Calu3 (cell line): ENCODE data around the gene EZR. TPM values are rescaled to one million over a fixed set of nuclear protein-coding genes. Genes with fewer than 3 reads are reported as not detected.

ENCODE experiments used
- BruUV-seq: library from RNA; stranded (reverse); fragments of 400-500 nt; replicated peaks from 2 replicates; lab custom pipeline; 2021; lab: Mats Ljungman, UMichigan
- CTCF ChIA-PET: fragments of 300-600 bp; sonication (Branson Sonifier 250); formaldehyde crosslinking; loops from one replicate; lab custom pipeline; 2022; ENCODE audit warnings: antibody characterized with exemption; lab: Charles Lee
- DNase-seq: peaks from one replicate; pipeline ENCODE4 v3.0.0; 2022
- H3K27ac Mint-ChIP-seq: one replicate; pipeline ENCODE4 v1.8.0; 2022; ENCODE audit warnings: mixed read lengths; ENCODE audit not compliant: unreplicated experiment
- H3K27me3 Mint-ChIP-seq: one replicate; pipeline ENCODE4 v1.8.0; 2022; ENCODE audit warnings: mixed read lengths; ENCODE audit not compliant: unreplicated experiment
- H3K36me3 Mint-ChIP-seq: one replicate; pipeline ENCODE4 v1.8.0; 2022; ENCODE audit warnings: mild to moderate bottlenecking, moderate library complexity, mixed read lengths; ENCODE audit not compliant: insufficient read depth, unreplicated experiment
- H3K4me1 Mint-ChIP-seq: one replicate; pipeline ENCODE4 v1.8.0; 2022; ENCODE audit warnings: mild to moderate bottlenecking, low read depth, mixed read lengths; ENCODE audit not compliant: unreplicated experiment
- H3K4me3 Mint-ChIP-seq: one replicate; pipeline ENCODE4 v1.8.0; 2022; ENCODE audit warnings: mild to moderate bottlenecking, low read depth, moderate library complexity, mixed read lengths; ENCODE audit not compliant: unreplicated experiment
- H3K9me3 Mint-ChIP-seq: one replicate; pipeline ENCODE4 v1.8.0; 2022; ENCODE audit warnings: low read depth, mixed read lengths; ENCODE audit not compliant: unreplicated experiment
- intact Hi-C: fragments of 100-400 bp; cut with micrococcal nuclease; formaldehyde crosslinking; loops from one replicate; pipeline ENCODE4 v1.10.0; 2022; ENCODE audit not compliant: unreplicated experiment
- total RNA-seq: library from RNA; stranded (reverse); gene quantifications from 2 replicates; pipeline ENCODE4 v1.2.3, GENCODE V29; 2022
- TF ChIP-seq, protein P1 (sequence below): fragments of 200-600 bp; IDR thresholded peaks from one replicate; pipeline ENCODE4 v1.8.0; 2022; ENCODE audit warnings: antibody characterized with exemption; ENCODE audit not compliant: unreplicated experiment

The EZR gene
- total RNA-seq, 1 experiment from 2014 or later: 935 TPM

DNA sequence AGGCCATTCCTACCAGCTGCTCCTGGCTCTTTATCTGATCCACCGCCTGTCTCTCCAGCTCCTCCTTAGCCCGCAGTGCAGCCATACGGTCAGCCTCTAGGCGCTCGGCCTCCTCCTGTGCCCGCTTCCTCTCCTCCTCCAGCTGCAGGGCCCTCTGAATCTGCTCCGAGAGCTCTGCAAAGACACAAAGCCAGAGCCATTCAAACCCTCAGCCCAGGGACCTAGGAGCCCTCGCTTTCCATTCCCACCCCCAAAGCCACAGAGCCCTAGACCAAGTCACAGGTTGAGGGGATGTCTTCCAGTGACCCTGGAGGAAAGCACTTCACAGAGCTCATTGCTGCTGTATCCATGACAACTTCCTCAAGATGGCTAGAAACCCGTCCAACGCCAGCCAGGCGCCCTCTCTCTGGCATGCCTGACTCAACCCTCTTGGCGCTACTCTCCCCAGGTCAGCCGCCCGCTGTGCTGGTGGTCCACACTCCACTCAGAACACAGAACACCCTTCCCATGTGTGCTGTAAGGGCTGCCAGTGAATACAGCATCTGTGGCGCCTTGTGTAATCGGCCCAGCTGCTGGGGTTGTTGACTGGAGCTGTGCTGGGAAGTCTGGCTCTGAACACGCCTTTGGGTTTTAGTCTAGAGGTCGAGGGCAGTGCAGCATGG, 49.3 kb downstream of the EZR start:
- Mint-ChIP-seq H3K4me1 (peaks cover 77% of the 10 kb centered on the region), H3K27me3 (no peaks in the 10 kb centered on the region), H3K9me3 (no peaks in the 10 kb centered on the region), H3K4me3 (peak overlapping the region; percentile 31), H3K27ac (peak overlapping the region; percentile 57), H3K36me3 (peaks cover 100% of the 10 kb centered on the region)
- no TSS peak for BruUV-seq
- CTCF ChIA-PET: no interaction called here
- TF ChIP-seq, protein P1, sequence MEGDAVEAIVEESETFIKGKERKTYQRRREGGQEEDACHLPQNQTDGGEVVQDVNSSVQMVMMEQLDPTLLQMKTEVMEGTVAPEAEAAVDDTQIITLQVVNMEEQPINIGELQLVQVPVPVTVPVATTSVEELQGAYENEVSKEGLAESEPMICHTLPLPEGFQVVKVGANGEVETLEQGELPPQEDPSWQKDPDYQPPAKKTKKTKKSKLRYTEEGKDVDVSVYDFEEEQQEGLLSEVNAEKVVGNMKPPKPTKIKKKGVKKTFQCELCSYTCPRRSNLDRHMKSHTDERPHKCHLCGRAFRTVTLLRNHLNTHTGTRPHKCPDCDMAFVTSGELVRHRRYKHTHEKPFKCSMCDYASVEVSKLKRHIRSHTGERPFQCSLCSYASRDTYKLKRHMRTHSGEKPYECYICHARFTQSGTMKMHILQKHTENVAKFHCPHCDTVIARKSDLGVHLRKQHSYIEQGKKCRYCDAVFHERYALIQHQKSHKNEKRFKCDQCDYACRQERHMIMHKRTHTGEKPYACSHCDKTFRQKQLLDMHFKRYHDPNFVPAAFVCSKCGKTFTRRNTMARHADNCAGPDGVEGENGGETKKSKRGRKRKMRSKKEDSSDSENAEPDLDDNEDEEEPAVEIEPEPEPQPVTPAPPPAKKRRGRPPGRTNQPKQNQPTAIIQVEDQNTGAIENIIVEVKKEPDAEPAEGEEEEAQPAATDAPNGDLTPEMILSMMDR: no peak
- DNase-seq: no peak
- intact Hi-C loops: no loop called here

- Mint-ChIP-seq H3K4me1 (peaks cover 71% of the 10 kb centered on the region), H3K36me3 (peaks cover 100% of the 10 kb centered on the region), H3K27me3 (no peaks in the 10 kb centered on the region), H3K4me3 (peak overlapping the region; percentile 31), H3K27ac (peak overlapping the region; percentile 57), H3K9me3 (no peaks in the 10 kb centered on the region)
- BruUV-seq: no TSS peak
- intact Hi-C loops: no loop called here
- TF ChIP-seq, protein P1: no peak
- no peak for DNase-seq
- CTCF ChIA-PET: no interaction called here
Observed at GRCh38 chr6:158769234-158769770, 49.9 kb downstream of the EZR start.

- H3K36me3 Mint-ChIP-seq: peaks cover 100% of the 10 kb centered on the region
- H3K4me1 Mint-ChIP-seq: peaks cover 69% of the 10 kb centered on the region
- intact Hi-C loops: no loop called here
- DNase-seq: no peak
- no peak overlapping the region for H3K4me3 Mint-ChIP-seq
- CTCF ChIA-PET: no interaction called here
- TF ChIP-seq, protein P1: no peak
- BruUV-seq: no TSS peak
- no peaks in the 10 kb centered on the region for H3K9me3 Mint-ChIP-seq
- H3K27me3 Mint-ChIP-seq: no peaks in the 10 kb centered on the region
- H3K27ac Mint-ChIP-seq: peak overlapping the region; percentile 77
Observed at GRCh38 chr6:158768436-158768835, 50.7 kb downstream of the EZR start.

DNA sequence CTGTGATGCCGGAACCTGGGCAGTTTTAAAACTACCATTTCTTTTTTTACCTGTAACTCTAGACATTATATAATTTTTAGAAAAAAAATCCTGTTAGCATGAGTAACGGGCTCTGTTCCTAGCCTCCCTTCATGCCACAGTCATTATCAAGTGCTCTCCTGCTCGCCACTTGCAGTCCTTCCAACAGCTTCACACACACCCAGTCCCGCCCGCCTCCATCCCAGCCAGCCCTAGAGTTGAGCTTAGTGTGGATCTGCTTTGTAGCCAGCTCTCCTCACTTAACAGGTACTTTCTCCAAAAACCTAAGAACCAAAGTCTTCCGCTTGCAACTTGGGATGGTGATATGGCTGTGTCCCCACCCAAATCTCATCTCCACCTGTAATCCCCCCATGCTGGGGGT, 51.5 kb downstream of the EZR start:
- CTCF ChIA-PET: no interaction called here
- no peak for DNase-seq
- peak overlapping the region; percentile 77 for H3K27ac Mint-ChIP-seq
- intact Hi-C loops: no loop called here
- no peaks in the 10 kb centered on the region for H3K27me3 Mint-ChIP-seq
- peaks cover 67% of the 10 kb centered on the region for H3K4me1 Mint-ChIP-seq
- TF ChIP-seq, protein P1: no peak
- peaks cover 100% of the 10 kb centered on the region for H3K36me3 Mint-ChIP-seq
- no peaks in the 10 kb centered on the region for H3K9me3 Mint-ChIP-seq
- H3K4me3 Mint-ChIP-seq: peak overlapping the region; percentile 12
- BruUV-seq: no TSS peak
